SKM-1 (cell line): ENCODE measurements around the gene SPATA25.
A peak's percentile ranks its signal among the peaks of the same experiment; 100 is the strongest.
"Not testable (repeated sequence)": the region's sequence is repeated elsewhere in the genome, so short reads cannot be mapped to it uniquely, and the experiment has no call there.

Experiments used
- DNase-seq: peaks from one replicate; lab custom pipeline; 2025; ENCODE audit not compliant: unreplicated experiment; lab: John Stamatoyannopoulos, UW

Gene SPATA25

GRCh38 chr20:45894797-45895196 lies 7.4 kb upstream of the SPATA25 start:
- no peak for DNase-seq

- no peak for DNase-seq
Measured at GRCh38 chr20:45893831-45894230, 6.4 kb upstream of the SPATA25 start.

GRCh38 chr20:45892828-45893500 lies 5.5 kb upstream of the SPATA25 start:
- no peak for DNase-seq

GRCh38 chr20:45892049-45892825 lies 4.8 kb upstream of the SPATA25 start:
- no peak for DNase-seq

- peak; percentile 48 for DNase-seq
Measured at GRCh38 chr20:45890985-45891983, 3.9 kb upstream of the SPATA25 start, which contains the start of the genes CTSA and NEURL2. CTSA (plus strand) TSS chr20:45891335; CDS start chr20:45891569, 234 bp downstream. NEURL2 (minus strand) TSS chr20:45891208; CDS start chr20:45890991, 217 bp downstream.

GRCh38 chr20:45890077-45890984 lies 2.9 kb upstream of the SPATA25 start:
- peak; percentile 4 for DNase-seq

GRCh38 chr20:45888681-45889080 lies 1.3 kb upstream of the SPATA25 start:
- DNase-seq = no peak

GRCh38 chr20:45886590-45887345 lies 654 bp downstream of the SPATA25 start:
- no peak for DNase-seq

GRCh38 chr20:45883100-45883469 lies 4.3 kb downstream of the SPATA25 start:
- no peak for DNase-seq

- DNase-seq = no peak
Measured at GRCh38 chr20:45882469-45883099, 4.8 kb downstream of the SPATA25 start.

GRCh38 chr20:45880988-45881788 lies 6.2 kb downstream of the SPATA25 start, which contains the start of gene ZSWIM1:
ZSWIM1 (plus strand) TSS chr20:45881227; CDS start chr20:45882593, 1,366 bp downstream.
- DNase-seq = peak; percentile 93

GRCh38 chr20:45878076-45878761 lies 9.2 kb downstream of the SPATA25 start:
- no peak for DNase-seq

- no peak for DNase-seq
Measured at GRCh38 chr20:45874576-45874975, 12.8 kb downstream of the SPATA25 start.

- not testable (repeated sequence) for DNase-seq
Measured at GRCh38 chr20:45874104-45874481, 13.3 kb downstream of the SPATA25 start.

- no peak for DNase-seq
Measured at GRCh38 chr20:45873409-45874103, 13.9 kb downstream of the SPATA25 start.

- DNase-seq = no peak
Measured at GRCh38 chr20:45872626-45873025, 14.8 kb downstream of the SPATA25 start.

GRCh38 chr20:45867819-45868176 lies 19.6 kb downstream of the SPATA25 start:
- no peak for DNase-seq
